ENCODE measurements around the gene RALGAPB.

DNA sequence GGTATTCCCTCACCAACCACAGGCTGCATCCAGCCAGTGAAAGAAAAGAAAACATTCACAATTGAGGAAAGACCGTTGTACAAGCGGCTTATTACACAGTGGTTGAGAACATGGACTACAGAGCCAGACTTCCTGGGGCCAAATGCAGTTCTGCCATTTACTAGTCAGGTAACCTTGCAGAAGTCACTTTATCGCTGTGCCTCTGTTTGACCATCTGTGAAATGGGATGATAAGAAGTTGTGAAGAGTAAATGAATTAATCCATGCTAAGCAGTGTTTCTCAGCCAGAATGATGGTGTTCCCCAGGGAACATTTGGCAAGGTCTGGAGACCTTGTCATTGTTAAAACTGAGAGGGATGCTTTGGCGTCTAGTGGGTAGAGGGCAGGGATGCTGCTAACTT is 143.8 kb downstream of the RALGAPB start:
- TF ChIP-seq, protein P1, sequence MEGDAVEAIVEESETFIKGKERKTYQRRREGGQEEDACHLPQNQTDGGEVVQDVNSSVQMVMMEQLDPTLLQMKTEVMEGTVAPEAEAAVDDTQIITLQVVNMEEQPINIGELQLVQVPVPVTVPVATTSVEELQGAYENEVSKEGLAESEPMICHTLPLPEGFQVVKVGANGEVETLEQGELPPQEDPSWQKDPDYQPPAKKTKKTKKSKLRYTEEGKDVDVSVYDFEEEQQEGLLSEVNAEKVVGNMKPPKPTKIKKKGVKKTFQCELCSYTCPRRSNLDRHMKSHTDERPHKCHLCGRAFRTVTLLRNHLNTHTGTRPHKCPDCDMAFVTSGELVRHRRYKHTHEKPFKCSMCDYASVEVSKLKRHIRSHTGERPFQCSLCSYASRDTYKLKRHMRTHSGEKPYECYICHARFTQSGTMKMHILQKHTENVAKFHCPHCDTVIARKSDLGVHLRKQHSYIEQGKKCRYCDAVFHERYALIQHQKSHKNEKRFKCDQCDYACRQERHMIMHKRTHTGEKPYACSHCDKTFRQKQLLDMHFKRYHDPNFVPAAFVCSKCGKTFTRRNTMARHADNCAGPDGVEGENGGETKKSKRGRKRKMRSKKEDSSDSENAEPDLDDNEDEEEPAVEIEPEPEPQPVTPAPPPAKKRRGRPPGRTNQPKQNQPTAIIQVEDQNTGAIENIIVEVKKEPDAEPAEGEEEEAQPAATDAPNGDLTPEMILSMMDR (IDR thresholded peaks at IDR 0.05; ENCODE audit: low read depth, low read length), result no peak
- TF ChIP-seq POLR2A (IDR thresholded peaks at IDR 0.05; ENCODE audit: extremely low read depth, insufficient read length) (no peak), MYC (IDR thresholded peaks at IDR 0.05; ENCODE audit: low read depth, low read length) (no peak)

Data from NB4 (cell line).